Femur (tissue), 1 donor: ENCODE data around the gene RBM43.

Experiments used
- DNase-seq: peaks from one replicate; pipeline ENCODE4 v3.0.0-alpha.2; 2017

RBM43 gene

DNA sequence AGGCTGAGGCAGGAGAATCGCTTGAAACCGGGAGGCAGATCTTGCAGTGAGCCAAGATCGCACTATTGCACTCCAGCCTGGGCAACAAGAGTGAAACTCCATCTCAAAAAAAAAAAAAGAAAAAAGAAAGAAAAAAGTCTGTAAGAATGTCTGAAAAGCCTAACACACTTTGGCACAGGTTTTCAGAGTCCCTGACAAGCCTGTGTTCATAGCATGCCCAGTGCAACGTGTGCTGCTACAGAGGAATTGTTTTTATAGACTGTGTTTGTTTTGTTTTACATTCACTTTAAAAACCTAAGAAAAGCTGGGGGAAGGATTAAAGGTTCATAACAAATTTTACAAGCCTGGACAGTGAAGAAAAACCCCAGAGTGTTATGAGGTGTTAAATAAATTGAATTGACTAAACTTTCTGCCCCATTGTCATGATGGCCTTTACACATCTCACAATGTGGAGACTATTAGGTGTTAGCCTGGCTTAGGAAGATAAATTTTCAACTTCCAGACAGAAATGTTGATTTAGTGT, 55.2 kb downstream of the RBM43 start:
- no peak for DNase-seq

DNA sequence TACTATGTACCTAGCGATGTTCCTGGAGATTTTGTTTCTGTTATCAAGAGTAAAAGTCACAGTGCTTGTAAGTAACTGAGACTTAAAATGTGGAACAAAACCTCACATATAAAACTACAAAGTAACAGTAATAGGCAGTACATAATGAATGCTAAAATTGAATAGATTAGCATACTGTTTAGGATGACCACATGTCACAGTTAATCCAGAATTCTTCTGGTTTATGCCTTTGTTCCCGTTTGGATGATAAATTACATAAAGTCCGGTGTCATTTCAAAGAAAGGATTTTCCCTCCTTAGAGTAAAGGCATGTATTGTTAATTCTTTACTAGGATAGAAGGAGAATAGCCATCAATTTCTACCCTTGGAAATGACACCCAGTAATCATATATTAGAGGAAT, 56.1 kb downstream of the RBM43 start:
- no peak for DNase-seq

DNA sequence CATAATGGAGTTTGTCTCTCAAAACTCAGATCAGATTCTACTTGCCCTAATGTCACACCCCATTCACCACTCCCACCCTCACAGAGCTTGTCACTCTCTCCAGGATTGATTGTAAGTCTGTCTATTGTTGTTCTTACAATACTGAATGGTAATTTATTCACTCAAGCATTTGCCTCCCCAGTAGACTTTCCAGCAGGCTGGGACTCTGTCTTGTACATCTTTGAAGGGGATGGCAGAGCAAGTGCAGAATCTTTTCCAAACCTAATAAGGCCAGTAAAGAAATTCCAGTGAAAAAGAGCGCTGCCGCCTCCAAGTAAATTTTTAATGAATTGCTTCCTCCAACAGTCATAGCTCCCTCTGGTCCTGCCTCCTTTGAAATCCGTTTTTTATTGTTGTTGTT, 56.9 kb downstream of the RBM43 start:
- DNase-seq = no peak

DNA sequence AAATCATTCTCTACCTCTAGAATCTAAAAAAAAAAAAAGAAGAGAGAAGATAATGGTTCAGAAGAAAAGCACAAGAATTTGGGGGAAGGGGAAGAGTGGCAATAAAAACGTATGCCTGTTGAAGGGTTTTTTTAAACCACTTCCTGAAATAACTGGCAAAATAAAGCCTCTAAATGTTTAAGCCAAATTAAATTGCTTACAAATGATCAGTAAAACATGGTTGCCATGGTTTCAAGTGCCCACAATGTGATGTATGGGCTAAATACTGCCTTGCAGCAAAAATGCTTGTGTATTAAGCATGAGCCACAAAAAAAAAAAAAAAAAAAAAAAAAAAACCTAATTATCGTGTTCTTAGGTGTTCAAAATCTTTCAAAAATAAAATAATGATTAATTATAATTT, 60.8 kb downstream of the RBM43 start:
- no peak for DNase-seq

DNA sequence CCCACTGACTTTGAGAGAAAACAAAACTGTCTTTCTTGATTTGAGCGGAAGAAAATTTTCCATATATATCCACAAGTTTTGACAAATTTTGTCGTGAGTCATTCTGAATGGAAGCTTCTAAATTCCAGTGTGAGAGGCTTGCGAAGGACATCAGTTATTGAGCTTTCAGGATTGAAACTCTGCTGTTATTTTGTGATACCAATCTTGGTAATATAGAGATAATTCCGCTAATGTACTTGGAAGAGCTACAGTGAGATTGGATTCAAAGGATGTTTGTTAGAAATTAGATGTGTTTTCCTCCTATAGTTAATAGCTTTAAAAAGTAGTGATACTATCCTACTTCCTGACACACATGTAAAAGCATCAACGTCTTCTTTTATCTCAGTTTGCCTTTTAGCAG, 61.4 kb downstream of the RBM43 start:
- DNase-seq = no peak

DNA sequence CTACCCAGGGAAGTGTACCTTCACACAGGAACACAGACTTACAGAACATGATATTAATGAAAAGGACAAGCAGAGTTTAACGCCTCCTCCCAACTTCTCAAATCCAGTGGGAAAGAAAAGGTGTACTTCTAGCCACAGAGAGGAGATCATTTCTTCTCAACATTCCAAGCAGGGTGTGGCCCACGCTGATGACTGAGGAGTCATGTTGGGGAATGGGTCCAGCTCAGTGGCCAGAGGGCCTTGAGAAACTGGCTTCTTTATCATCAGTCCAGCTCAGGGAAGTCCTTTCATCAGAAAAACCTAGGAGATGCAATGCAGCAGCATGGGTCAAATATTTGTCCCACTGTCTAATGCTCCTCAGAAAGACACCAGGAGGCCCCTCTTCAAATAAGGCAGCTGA, 63.0 kb downstream of the RBM43 start:
- no peak for DNase-seq
